SU-DHL-6 (cell line): ENCODE measurements around the gene SLC39A8.
"Not testable (repeated sequence)": the region's sequence is repeated elsewhere in the genome, so short reads cannot be mapped to it uniquely, and the experiment has no call there.

Source experiments
- H2AFZ ChIP-seq: fragments of 200-600 bp; sonication (generic); 2 replicates; pipeline ENCODE4 v1.6.1; 2014; ENCODE audit warnings: low read depth, mild to moderate bottlenecking, moderate library complexity, mixed read lengths, antibody characterized with exemption, low read length; ENCODE audit not compliant: severe bottlenecking
- H3F3A ChIP-seq: fragments of 200-600 bp; shearing (Covaris generic); 2 replicates; pipeline ENCODE4 v1.6.0; 2016; ENCODE audit warnings: antibody characterized with exemption, mild to moderate bottlenecking; ENCODE audit not compliant: insufficient read depth
- H3K27ac ChIP-seq: fragments of 200-600 bp; sonication (generic); 2 replicates; pipeline ENCODE4 v1.5.1; 2016; ENCODE audit warnings: low read depth, mild to moderate bottlenecking, low read length, moderate library complexity, mixed read lengths
- H3K27me3 ChIP-seq: fragments of 200-600 bp; sonication (generic), shearing (Covaris generic); 2 replicates; pipeline ENCODE4 v1.6.0; 2014; ENCODE audit warnings: mild to moderate bottlenecking, low read length
- H3K36me3 ChIP-seq: fragments of 200-600 bp; sonication (generic); 2 replicates; pipeline ENCODE4 v1.6.1; 2014; ENCODE audit warnings: mild to moderate bottlenecking, low read length, mixed read lengths
- H3K4me2 ChIP-seq: fragments of 300-600, 200-600 bp; shearing (Covaris generic), sonication (generic); 2 replicates; pipeline ENCODE4 v1.6.0; 2014; ENCODE audit warnings: low read length, low read depth, mild to moderate bottlenecking; ENCODE audit not compliant: poor library complexity, severe bottlenecking
- H3K4me3 ChIP-seq: fragments of 200-600 bp; sonication (generic); 2 replicates; pipeline ENCODE4 v1.5.1; 2014; ENCODE audit warnings: antibody characterized with exemption, low read length, mild to moderate bottlenecking, mixed read lengths; ENCODE audit not compliant: insufficient read depth, poor library complexity, severe bottlenecking
- H3K79me2 ChIP-seq: fragments of 200-600 bp; sonication (generic); 2 replicates; pipeline ENCODE4 v1.6.1; 2014; ENCODE audit warnings: mild to moderate bottlenecking, low read length, moderate library complexity; ENCODE audit not compliant: insufficient read depth
- H3K9ac ChIP-seq: fragments of 200-600 bp; sonication (generic); 2 replicates; pipeline ENCODE4 v1.7.0; 2014; ENCODE audit warnings: mild to moderate bottlenecking, low read length
- H3K9me2 ChIP-seq: fragments of 200-600 bp; sonication (generic); replicated peaks from 2 replicates; pipeline ENCODE4 v1.6.1; 2014; ENCODE audit warnings: low read length; ENCODE audit not compliant: insufficient read depth
- H3K9me3 ChIP-seq: fragments of 200-600 bp; sonication (generic); 2 replicates; pipeline ENCODE4 v1.6.1; 2014; ENCODE audit warnings: low read length, mixed read lengths; ENCODE audit not compliant: insufficient read depth
- H4K20me1 ChIP-seq: fragments of 200-600 bp; sonication (generic); 2 replicates; pipeline ENCODE4 v1.6.1; 2014; ENCODE audit warnings: low read depth, mild to moderate bottlenecking, antibody characterized with exemption, low read length, moderate library complexity, mixed read lengths
- CTCF ChIP-seq: fragments of 200-600 bp; sonication (generic); IDR thresholded peaks from one replicate; pipeline ENCODE4 v1.5.1; 2017; ENCODE audit warnings: antibody characterized with exemption, mild to moderate bottlenecking, low read length, moderate library complexity; ENCODE audit not compliant: insufficient read depth, poor library complexity, severe bottlenecking
- EZH2phosphoT487 ChIP-seq: fragments of 200-600 bp; sonication (generic), shearing (Covaris generic); conservative IDR thresholded peaks from 2 replicates; pipeline ENCODE4 v1.6.1; 2018; ENCODE audit warnings: mild to moderate bottlenecking, antibody characterized with exemption, low read length, moderate library complexity, mixed read lengths

Gene SLC39A8

GRCh38 chr4:102362922-102363432 lies 17.7 kb upstream of the SLC39A8 start:
- no peaks in the 10 kb centered on the region for H3K79me2 ChIP-seq
- H3K27me3 ChIP-seq = no peaks in the 10 kb centered on the region
- no peaks in the 10 kb centered on the region for H3K9me2 ChIP-seq
- no peak overlapping the region for H3K4me3 ChIP-seq
- no peak for TF ChIP-seq CTCF
- no peak for TF ChIP-seq EZH2phosphoT487
- H3K9me3 ChIP-seq = no peaks in the 10 kb centered on the region
- no peak overlapping the region for H3K27ac ChIP-seq
- H3K9ac ChIP-seq = no peak overlapping the region
- H3K36me3 ChIP-seq = no peaks in the 10 kb centered on the region
- H3K4me2 ChIP-seq = no peak overlapping the region
- no peaks in the 10 kb centered on the region for H4K20me1 ChIP-seq
- no peaks in the 10 kb centered on the region for H3F3A ChIP-seq
- H2AFZ ChIP-seq = no peak overlapping the region

- Histone ChIP-seq H3K9me2 (no peaks in the 10 kb centered on the region), H3K36me3 (no peaks in the 10 kb centered on the region), H3K4me2 (no peak overlapping the region), H2AFZ (no peak overlapping the region), H4K20me1 (no peaks in the 10 kb centered on the region), H3K27me3 (no peaks in the 10 kb centered on the region), H3K79me2 (no peaks in the 10 kb centered on the region), H3K9me3 (no peaks in the 10 kb centered on the region), H3F3A (no peaks in the 10 kb centered on the region), H3K4me3 (no peak overlapping the region), H3K9ac (no peak overlapping the region), H3K27ac (no peak overlapping the region)
- TF ChIP-seq EZH2phosphoT487 (no peak), CTCF (no peak)
Measured at GRCh38 chr4:102358128-102358527, 12.8 kb upstream of the SLC39A8 start.

GRCh38 chr4:102357637-102358036 lies 12.4 kb upstream of the SLC39A8 start:
- not testable (repeated sequence) for H3K9me3 ChIP-seq, H3K36me3 ChIP-seq, H3K4me2 ChIP-seq, H3F3A ChIP-seq, H3K27me3 ChIP-seq, H2AFZ ChIP-seq, H3K9ac ChIP-seq, H3K79me2 ChIP-seq, H3K9me2 ChIP-seq, H3K4me3 ChIP-seq, H3K27ac ChIP-seq, H4K20me1 ChIP-seq

GRCh38 chr4:102356562-102357202 lies 11.4 kb upstream of the SLC39A8 start:
- Histone ChIP-seq H3K36me3 (no peaks in the 10 kb centered on the region), H3K4me2 (no peak overlapping the region), H3K9me2 (no peaks in the 10 kb centered on the region), H3K79me2 (no peaks in the 10 kb centered on the region), H3K9ac (no peak overlapping the region), H3F3A (no peaks in the 10 kb centered on the region), H3K9me3 (no peaks in the 10 kb centered on the region), H2AFZ (no peak overlapping the region), H3K4me3 (no peak overlapping the region), H3K27ac (no peak overlapping the region), H3K27me3 (no peaks in the 10 kb centered on the region), H4K20me1 (no peaks in the 10 kb centered on the region)
- TF ChIP-seq EZH2phosphoT487 = no peak
- TF ChIP-seq CTCF = no peak
